A549 (cell line): ENCODE results near the gene CIB4. TPM values are rescaled to one million over a fixed set of nuclear protein-coding genes. Genes with fewer than 3 reads are reported as not detected.

Experiments
- BHLHE40 ChIP-seq: IDR thresholded peaks from 2 replicates; pipeline ENCODE4 v1.6.1; 2012; ENCODE audit warnings: low read depth, low read length, inconsistent platforms
- CBX2 ChIP-seq: fragments of 200-600 bp; sonication (generic); IDR thresholded peaks from 2 replicates; pipeline ENCODE4 v1.6.1; 2016; ENCODE audit warnings: low read depth, mild to moderate bottlenecking, borderline replicate concordance
- CBX8 ChIP-seq: fragments of 200-600 bp; sonication (generic); IDR thresholded peaks from 2 replicates; pipeline ENCODE4 v1.6.1; 2016
- CEBPB ChIP-seq, 2 experiments: fragments of >200 bp in 1 of 2; sonication (Bioruptor Twin) in 1 of 2; formaldehyde crosslinking in 1 of 2; IDR thresholded peaks; 2 replicates each; pipeline ENCODE4 v1.6.1; 2012 to 2016
- EP300 ChIP-seq, 2 experiments: fragments of >200 bp; sonication (Bioruptor Twin); formaldehyde crosslinking; IDR thresholded peaks; 2 replicates in 1 of 2; 3 replicates in 1 of 2; pipeline ENCODE4 v1.6.1; 2016 to 2017
- HEYL ChIP-seq: fragments of 250-450 bp; sonication (Bioruptor Pico); IDR thresholded peaks from 2 replicates; pipeline ENCODE4 v1.8.0; 2021; ENCODE audit warnings: mild to moderate bottlenecking, moderate library complexity
- HOXB13 ChIP-seq: fragments of 250-450 bp; sonication (Bioruptor Pico); IDR thresholded peaks from 2 replicates; pipeline ENCODE4 v1.5.0; 2020; ENCODE audit warnings: low read depth, mild to moderate bottlenecking, moderate library complexity
- HOXB5 ChIP-seq: fragments of 250-450 bp; sonication (Bioruptor Pico); IDR thresholded peaks from 2 replicates; pipeline ENCODE4 v1.5.0; 2020; ENCODE audit warnings: mild to moderate bottlenecking, moderate library complexity
- JUN ChIP-seq, 2 experiments: fragments of >200 bp; sonication (Bioruptor Twin); formaldehyde crosslinking; IDR thresholded peaks; 2 replicates in 1 of 2; 3 replicates in 1 of 2; pipeline ENCODE4 v1.6.1; 2016 to 2017
- KDM5A ChIP-seq: fragments of 200-600 bp; sonication (generic); IDR thresholded peaks from 2 replicates; pipeline ENCODE4 v1.6.1; 2016; ENCODE audit warnings: antibody characterized with exemption, mild to moderate bottlenecking
- NFE2L2 ChIP-seq: fragments of 150-350 bp; conservative IDR thresholded peaks from 2 replicates; pipeline ENCODE4 v1.6.1; 2014; ENCODE audit warnings: low read length
- NR3C1 ChIP-seq: fragments of >200 bp; sonication (Bioruptor Twin); formaldehyde crosslinking; IDR thresholded peaks from 3 replicates; pipeline ENCODE4 v1.6.1; 2017
- POLR2A ChIP-seq: IDR thresholded peaks from 2 replicates; pipeline ENCODE4 v1.6.1; 2012; ENCODE audit warnings: mild to moderate bottlenecking, low read length
- RAD21 ChIP-seq, 2 experiments: fragments of >200 bp in 1 of 2; sonication (Bioruptor Twin) in 1 of 2; formaldehyde crosslinking in 1 of 2; IDR thresholded peaks in 1 of 2; conservative IDR thresholded peaks in 1 of 2; 2 replicates in 1 of 2; 3 replicates in 1 of 2; pipeline ENCODE4 v1.6.1; 2012 to 2018; ENCODE audit warnings: inconsistent platforms in 1 of 2
- RARB ChIP-seq: fragments of 250-450 bp; sonication (Bioruptor Pico); IDR thresholded peaks from 2 replicates; pipeline ENCODE4 v1.8.0; 2021; ENCODE audit warnings: mild to moderate bottlenecking, moderate library complexity
- RFX5 ChIP-seq: fragments of 450-650 bp; IDR thresholded peaks from 2 replicates; pipeline ENCODE4 v1.7.1; 2014; ENCODE audit warnings: antibody characterized with exemption, mild to moderate bottlenecking, moderate library complexity
- SMC3 ChIP-seq: fragments of >200 bp; sonication (Bioruptor Twin); formaldehyde crosslinking; IDR thresholded peaks from 3 replicates; pipeline ENCODE4 v1.6.1; 2018; ENCODE audit warnings: inconsistent platforms
- TFCP2L1 ChIP-seq: fragments of 250-450 bp; sonication (Bioruptor Pico); IDR thresholded peaks from 2 replicates; pipeline ENCODE4 v1.5.0; 2021; ENCODE audit warnings: mild to moderate bottlenecking
- ZFP36 ChIP-seq: fragments of 450-650 bp; IDR thresholded peaks from 2 replicates; pipeline ENCODE4 v1.6.1; 2014; ENCODE audit warnings: borderline replicate concordance; ENCODE audit not compliant: partially characterized antibody
- ZSCAN20 ChIP-seq: fragments of 250-450 bp; sonication (Bioruptor Pico); IDR thresholded peaks from 2 replicates; pipeline ENCODE4 v1.8.0; 2022; ENCODE audit warnings: mild to moderate bottlenecking, moderate library complexity
- polyA plus RNA-seq, 4 experiments: library from polyadenylated mRNA; depleted of rRNA in 3 of 4; stranded (reverse); fragments of >200 nt; fragmentation: RNase III in 1 of 4; extraction: RNeasy Plus Mini Kit Qiagen cat#74134 plus additional on column Dnase treatment in 1 of 4; gene quantifications; 2 replicates in 3 of 4; 3 replicates in 1 of 4; pipeline ENCODE4 v1.2.3, GENCODE V29; 2011 to 2017
- TF ChIP-seq, protein P1 (sequence below): fragments of 150-350 bp; IDR thresholded peaks from 2 replicates; pipeline ENCODE4 v1.6.1; 2014; ENCODE audit warnings: low read depth, mild to moderate bottlenecking, low read length
- TF ChIP-seq, protein P2 (sequence below): fragments of 250-450 bp; sonication (Bioruptor Pico); IDR thresholded peaks from 2 replicates; pipeline ENCODE4 v1.5.0; 2021; ENCODE audit warnings: mild to moderate bottlenecking, moderate library complexity, borderline replicate concordance
- TF ChIP-seq, protein P3 (sequence below): fragments of 250-450 bp; sonication (Bioruptor Pico); IDR thresholded peaks from 2 replicates; pipeline ENCODE4 v1.5.0; 2020; ENCODE audit warnings: low read depth, mild to moderate bottlenecking, moderate library complexity
- TF ChIP-seq, protein P4 (sequence below): IDR thresholded peaks from 2 replicates; pipeline ENCODE4 v1.6.1; 2012
- TF ChIP-seq, protein P5 (sequence below): IDR thresholded peaks from 2 replicates; pipeline ENCODE4 v1.6.1; 2012

CIB4 gene
- polyA plus RNA-seq, 2 of the 4 experiments (the other 2 are of a cell fraction): 0.30 to 1.0 TPM

DNA sequence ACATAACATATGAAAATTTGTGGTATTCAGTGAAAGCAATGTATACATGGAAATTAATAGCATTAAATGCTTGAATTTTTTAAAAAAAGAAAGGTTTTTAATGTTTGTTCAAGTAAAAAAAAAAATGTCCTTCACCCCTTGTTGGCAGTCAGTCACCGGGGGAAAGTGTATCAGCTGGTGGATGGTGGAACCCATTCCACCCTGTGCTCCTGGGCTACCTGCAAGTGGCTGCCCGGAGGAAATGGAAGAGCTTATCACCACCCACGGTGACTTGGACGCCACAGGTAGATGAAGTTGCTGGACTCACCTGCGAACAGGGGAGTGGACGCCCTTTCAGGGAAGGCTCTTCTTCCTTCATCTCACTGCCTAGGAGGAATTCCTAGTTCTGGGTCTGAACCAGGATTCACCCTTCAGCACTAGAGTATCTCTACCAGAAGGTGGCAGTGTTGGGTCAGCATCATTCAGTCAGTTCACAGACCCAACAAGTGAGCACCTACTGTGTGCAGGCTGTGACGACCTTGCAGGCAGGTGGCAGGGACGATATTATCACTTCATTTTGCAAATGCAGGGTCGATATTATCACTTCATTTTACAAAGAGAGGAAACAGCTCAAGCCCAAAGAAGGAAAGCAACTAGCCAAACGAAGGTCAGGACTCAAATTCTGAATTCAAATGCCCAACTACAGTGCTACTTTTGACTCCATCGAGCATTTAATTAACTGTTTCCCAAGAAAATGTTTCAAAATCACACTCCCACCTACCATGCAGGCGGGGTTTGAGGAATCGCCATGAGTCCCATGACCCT is 35.8 kb downstream of the CIB4 start (continued):
- no peak for TF ChIP-seq ZSCAN20 (CRISPR knock-in tag)
- TF ChIP-seq CBX2: no peak
- TF ChIP-seq, protein P1, sequence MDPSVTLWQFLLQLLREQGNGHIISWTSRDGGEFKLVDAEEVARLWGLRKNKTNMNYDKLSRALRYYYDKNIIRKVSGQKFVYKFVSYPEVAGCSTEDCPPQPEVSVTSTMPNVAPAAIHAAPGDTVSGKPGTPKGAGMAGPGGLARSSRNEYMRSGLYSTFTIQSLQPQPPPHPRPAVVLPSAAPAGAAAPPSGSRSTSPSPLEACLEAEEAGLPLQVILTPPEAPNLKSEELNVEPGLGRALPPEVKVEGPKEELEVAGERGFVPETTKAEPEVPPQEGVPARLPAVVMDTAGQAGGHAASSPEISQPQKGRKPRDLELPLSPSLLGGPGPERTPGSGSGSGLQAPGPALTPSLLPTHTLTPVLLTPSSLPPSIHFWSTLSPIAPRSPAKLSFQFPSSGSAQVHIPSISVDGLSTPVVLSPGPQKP: no peak
- TF ChIP-seq ZFP36: no peak
- no peak for TF ChIP-seq HOXB5 (CRISPR knock-in tag)
- no peak for TF ChIP-seq EP300 (IDR thresholded peaks at IDR 0.05)
- no peak for TF ChIP-seq TFCP2L1 (CRISPR knock-in tag)
- no peak for TF ChIP-seq RARB (CRISPR knock-in tag)
- TF ChIP-seq KDM5A: no peak
- TF ChIP-seq CBX8: no peak
- TF ChIP-seq, protein P2, sequence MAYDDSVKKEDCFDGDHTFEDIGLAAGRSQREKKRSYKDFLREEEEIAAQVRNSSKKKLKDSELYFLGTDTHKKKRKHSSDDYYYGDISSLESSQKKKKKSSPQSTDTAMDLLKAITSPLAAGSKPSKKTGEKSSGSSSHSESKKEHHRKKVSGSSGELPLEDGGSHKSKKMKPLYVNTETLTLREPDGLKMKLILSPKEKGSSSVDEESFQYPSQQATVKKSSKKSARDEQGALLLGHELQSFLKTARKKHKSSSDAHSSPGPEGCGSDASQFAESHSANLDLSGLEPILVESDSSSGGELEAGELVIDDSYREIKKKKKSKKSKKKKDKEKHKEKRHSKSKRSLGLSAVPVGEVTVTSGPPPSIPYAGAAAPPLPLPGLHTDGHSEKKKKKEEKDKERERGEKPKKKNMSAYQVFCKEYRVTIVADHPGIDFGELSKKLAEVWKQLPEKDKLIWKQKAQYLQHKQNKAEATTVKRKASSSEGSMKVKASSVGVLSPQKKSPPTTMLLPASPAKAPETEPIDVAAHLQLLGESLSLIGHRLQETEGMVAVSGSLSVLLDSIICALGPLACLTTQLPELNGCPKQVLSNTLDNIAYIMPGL (CRISPR knock-in tag): no peak
- no peak for TF ChIP-seq HEYL (CRISPR knock-in tag)
- TF ChIP-seq, protein P3, sequence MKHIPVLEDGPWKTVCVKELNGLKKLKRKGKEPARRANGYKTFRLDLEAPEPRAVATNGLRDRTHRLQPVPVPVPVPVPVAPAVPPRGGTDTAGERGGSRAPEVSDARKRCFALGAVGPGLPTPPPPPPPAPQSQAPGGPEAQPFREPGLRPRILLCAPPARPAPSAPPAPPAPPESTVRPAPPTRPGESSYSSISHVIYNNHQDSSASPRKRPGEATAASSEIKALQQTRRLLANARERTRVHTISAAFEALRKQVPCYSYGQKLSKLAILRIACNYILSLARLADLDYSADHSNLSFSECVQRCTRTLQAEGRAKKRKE (CRISPR knock-in tag): no peak
- peak in 1 of 2 experiments; percentile 33; a peak in 1 of 5 replicates for TF ChIP-seq JUN (IDR thresholded peaks at IDR 0.05)
- TF ChIP-seq NR3C1: no peak
- no peak for TF ChIP-seq BHLHE40
- TF ChIP-seq RAD21 (conservative IDR thresholded peaks at IDR 0.05 in 1 of 2, IDR thresholded peaks at IDR 0.05 in 1 of 2): peak; percentile 99
- TF ChIP-seq, protein P4, sequence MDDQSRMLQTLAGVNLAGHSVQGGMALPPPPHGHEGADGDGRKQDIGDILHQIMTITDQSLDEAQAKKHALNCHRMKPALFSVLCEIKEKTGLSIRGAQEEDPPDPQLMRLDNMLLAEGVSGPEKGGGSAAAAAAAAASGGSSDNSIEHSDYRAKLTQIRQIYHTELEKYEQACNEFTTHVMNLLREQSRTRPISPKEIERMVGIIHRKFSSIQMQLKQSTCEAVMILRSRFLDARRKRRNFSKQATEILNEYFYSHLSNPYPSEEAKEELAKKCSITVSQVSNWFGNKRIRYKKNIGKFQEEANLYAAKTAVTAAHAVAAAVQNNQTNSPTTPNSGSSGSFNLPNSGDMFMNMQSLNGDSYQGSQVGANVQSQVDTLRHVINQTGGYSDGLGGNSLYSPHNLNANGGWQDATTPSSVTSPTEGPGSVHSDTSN: no peak
- peak; percentile 4; the same call in 1 of the 2 replicates for TF ChIP-seq NFE2L2
- TF ChIP-seq POLR2A: no peak
- no peak for TF ChIP-seq RFX5
- TF ChIP-seq HOXB13 (CRISPR knock-in tag): no peak
- peak; percentile 99 for TF ChIP-seq SMC3
- no peak for TF ChIP-seq CEBPB (IDR thresholded peaks at IDR 0.05)
- TF ChIP-seq, protein P5, sequence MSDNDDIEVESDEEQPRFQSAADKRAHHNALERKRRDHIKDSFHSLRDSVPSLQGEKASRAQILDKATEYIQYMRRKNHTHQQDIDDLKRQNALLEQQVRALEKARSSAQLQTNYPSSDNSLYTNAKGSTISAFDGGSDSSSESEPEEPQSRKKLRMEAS: 0 out of 2 replicates have a peak, but pooled peaks have one; percentile 22
